ENCODE results near the gene IQSEC1. TPM values are rescaled to one million over a fixed set of nuclear protein-coding genes. Genes with fewer than 3 reads are reported as not detected.

The IQSEC1 gene
- total and polyA plus RNA-seq, 2 experiments from 2014 or later, result 21.2 to 24.7 TPM

DNA sequence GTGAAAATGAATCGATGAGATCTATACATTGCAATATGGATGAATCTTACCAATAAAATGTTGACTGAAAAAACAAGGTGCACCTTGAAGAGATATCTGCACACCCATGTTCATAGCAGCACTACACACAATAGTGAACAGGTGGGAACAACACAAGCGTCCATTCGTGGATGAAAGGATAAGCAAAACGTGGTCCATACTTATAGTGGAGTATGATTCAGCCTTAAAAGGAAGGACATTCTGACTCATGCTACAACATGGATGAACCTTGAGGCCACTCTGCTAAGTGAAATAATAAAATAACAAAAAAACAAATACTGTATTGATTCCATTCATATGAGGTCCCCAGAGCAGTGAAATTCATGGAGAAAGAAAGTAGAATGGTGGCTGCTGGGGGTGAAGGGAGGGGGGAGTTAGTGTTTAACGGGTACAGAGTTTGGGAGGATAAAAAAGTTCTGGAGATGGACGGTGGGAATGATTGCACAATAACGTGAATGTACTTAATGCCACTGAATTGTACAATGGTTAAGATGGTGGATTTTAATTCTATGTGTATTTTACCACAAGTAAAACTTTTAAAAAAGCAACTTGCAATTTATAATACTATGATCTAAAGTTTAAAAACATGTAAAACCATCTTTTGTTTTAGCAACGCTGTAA lies 35.6 kb downstream of the IQSEC1 start:
- H3K4me1 ChIP-seq (ENCODE audit: insufficient read depth), result no peaks in the 10 kb centered on the region
- no peaks in the 10 kb centered on the region for H3K9me2 ChIP-seq (replicated peaks; ENCODE audit: insufficient read depth)
- H3K27ac ChIP-seq, result no peak overlapping the region
- no peaks in the 10 kb centered on the region for H3K9me3 ChIP-seq (ENCODE audit: low read depth)
- DNase-seq (ENCODE audit: low spot score), result no peak
- H3K4me3 ChIP-seq, result no peak overlapping the region
- H3K79me2 ChIP-seq, result no peaks in the 10 kb centered on the region
- no peak overlapping the region for H2AFZ ChIP-seq
- no peaks in the 10 kb centered on the region for H3K27me3 ChIP-seq
- no peaks in the 10 kb centered on the region for H3K36me3 ChIP-seq (replicated peaks; ENCODE audit: insufficient read depth, low read depth)
- no peaks in the 10 kb centered on the region for H4K20me1 ChIP-seq (ENCODE audit: insufficient read depth, poor library complexity, severe bottlenecking)
- 89% methylated on average over 8 of the region's 8 CpGs for WGBS (ENCODE audit: low lambda C conversion rate, missing lambda C conversion rate)
- H3K4me2 ChIP-seq, result no peak overlapping the region
- no peak for TF ChIP-seq EZH2phosphoT487 (IDR thresholded peaks at IDR 0.05; ENCODE audit: low read depth, severe bottlenecking, unreplicated experiment)
- TF ChIP-seq, protein P1, sequence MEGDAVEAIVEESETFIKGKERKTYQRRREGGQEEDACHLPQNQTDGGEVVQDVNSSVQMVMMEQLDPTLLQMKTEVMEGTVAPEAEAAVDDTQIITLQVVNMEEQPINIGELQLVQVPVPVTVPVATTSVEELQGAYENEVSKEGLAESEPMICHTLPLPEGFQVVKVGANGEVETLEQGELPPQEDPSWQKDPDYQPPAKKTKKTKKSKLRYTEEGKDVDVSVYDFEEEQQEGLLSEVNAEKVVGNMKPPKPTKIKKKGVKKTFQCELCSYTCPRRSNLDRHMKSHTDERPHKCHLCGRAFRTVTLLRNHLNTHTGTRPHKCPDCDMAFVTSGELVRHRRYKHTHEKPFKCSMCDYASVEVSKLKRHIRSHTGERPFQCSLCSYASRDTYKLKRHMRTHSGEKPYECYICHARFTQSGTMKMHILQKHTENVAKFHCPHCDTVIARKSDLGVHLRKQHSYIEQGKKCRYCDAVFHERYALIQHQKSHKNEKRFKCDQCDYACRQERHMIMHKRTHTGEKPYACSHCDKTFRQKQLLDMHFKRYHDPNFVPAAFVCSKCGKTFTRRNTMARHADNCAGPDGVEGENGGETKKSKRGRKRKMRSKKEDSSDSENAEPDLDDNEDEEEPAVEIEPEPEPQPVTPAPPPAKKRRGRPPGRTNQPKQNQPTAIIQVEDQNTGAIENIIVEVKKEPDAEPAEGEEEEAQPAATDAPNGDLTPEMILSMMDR (IDR thresholded peaks at IDR 0.05; ENCODE audit: poor library complexity), result no peak
- no peak for TF ChIP-seq EZH2 (IDR thresholded peaks at IDR 0.05; ENCODE audit: borderline replicate concordance)

DNA sequence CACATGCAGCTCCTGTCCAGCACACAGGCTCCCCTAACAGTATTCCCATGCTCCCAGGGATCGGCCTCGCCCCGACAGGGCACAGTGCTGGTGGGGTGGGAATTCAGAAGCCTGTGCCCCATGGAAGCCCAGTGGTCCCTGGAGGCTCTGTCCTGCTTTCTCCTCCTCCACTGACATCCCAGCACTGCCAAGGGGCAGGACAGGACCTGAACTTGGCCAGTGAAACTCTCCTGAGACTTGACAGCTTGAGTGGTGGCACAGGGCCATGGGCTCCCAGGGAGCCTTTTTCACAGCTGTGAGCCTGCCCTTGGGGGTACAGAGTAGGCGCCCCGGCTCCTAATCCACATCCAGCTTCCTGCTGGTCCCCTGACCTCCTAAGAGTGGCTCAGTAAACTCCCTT lies 38.4 kb downstream of the IQSEC1 start:
- H2AFZ ChIP-seq, result no peak overlapping the region
- no peaks in the 10 kb centered on the region for H3K9me2 ChIP-seq (replicated peaks; ENCODE audit: insufficient read depth)
- DNase-seq (ENCODE audit: low spot score), result no peak
- no peaks in the 10 kb centered on the region for H3K27me3 ChIP-seq
- no peak overlapping the region for H3K27ac ChIP-seq
- H3K9me3 ChIP-seq (ENCODE audit: low read depth), result no peaks in the 10 kb centered on the region
- no peaks in the 10 kb centered on the region for H3K79me2 ChIP-seq
- H3K4me1 ChIP-seq (ENCODE audit: insufficient read depth), result no peaks in the 10 kb centered on the region
- H3K4me3 ChIP-seq, result no peak overlapping the region
- H3K4me2 ChIP-seq, result no peak overlapping the region
- H3K36me3 ChIP-seq (replicated peaks; ENCODE audit: insufficient read depth, low read depth), result no peaks in the 10 kb centered on the region
- H4K20me1 ChIP-seq (ENCODE audit: insufficient read depth, poor library complexity, severe bottlenecking), result no peaks in the 10 kb centered on the region
- 90% methylated on average over 5 of the region's 5 CpGs for WGBS (ENCODE audit: low lambda C conversion rate, missing lambda C conversion rate)
- TF ChIP-seq, protein P1 (IDR thresholded peaks at IDR 0.05; ENCODE audit: poor library complexity), result no peak
- no peak for TF ChIP-seq EZH2 (IDR thresholded peaks at IDR 0.05; ENCODE audit: borderline replicate concordance)
- TF ChIP-seq EZH2phosphoT487 (IDR thresholded peaks at IDR 0.05; ENCODE audit: low read depth, severe bottlenecking, unreplicated experiment), result no peak

DNA sequence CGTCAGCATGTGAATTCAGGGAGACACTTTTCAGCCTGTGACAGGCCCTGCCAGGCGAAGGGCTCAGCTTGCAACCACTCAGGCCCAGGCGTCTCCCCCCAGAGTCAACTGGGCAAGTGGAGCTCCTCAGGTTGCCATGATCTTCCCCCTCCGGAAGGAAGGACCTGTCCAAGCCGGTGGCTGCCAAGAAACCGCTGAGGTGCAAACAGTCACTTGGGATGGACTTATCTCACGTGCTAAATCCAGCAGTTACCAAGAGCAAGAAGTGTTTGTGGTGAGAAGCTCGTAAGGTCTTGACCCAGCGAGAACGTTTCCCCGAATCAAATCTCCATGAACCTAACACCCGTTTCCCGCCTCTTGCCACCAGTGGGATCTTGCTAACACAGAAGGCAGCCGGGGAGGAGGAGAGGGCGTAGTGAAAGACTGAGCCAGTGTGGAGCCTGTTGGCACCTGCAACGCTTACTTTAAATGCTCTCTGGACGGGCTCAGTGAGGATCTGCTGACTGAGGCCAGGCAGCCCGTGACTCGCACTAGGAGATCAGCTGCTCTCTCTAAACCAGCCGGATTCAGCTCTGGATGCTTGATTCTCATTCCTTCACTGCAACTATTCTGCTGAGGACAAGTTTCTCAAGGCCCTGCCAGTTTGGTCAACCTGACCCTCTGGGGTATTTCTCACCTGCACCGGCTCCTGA lies 39.0 kb downstream of the IQSEC1 start:
- Histone ChIP-seq H3K9me2 (replicated peaks; ENCODE audit: insufficient read depth) (no peaks in the 10 kb centered on the region), H3K4me3 (no peak overlapping the region), H3K4me1 (ENCODE audit: insufficient read depth) (no peaks in the 10 kb centered on the region), H3K27me3 (no peaks in the 10 kb centered on the region), H3K9me3 (ENCODE audit: low read depth) (no peaks in the 10 kb centered on the region), H3K4me2 (no peak overlapping the region), H3K27ac (no peak overlapping the region), H3K79me2 (no peaks in the 10 kb centered on the region), H4K20me1 (ENCODE audit: insufficient read depth, poor library complexity, severe bottlenecking) (no peaks in the 10 kb centered on the region), H3K36me3 (replicated peaks; ENCODE audit: insufficient read depth, low read depth) (no peaks in the 10 kb centered on the region), H2AFZ (no peak overlapping the region)
- no peak for DNase-seq (ENCODE audit: low spot score)
- 91% methylated on average over 21 of the region's 21 CpGs for WGBS (ENCODE audit: low lambda C conversion rate, missing lambda C conversion rate)
- no peak for TF ChIP-seq EZH2phosphoT487 (IDR thresholded peaks at IDR 0.05; ENCODE audit: low read depth, severe bottlenecking, unreplicated experiment)
- TF ChIP-seq EZH2 (IDR thresholded peaks at IDR 0.05; ENCODE audit: borderline replicate concordance), result no peak
- TF ChIP-seq, protein P1 (IDR thresholded peaks at IDR 0.05; ENCODE audit: poor library complexity), result no peak

Data from hepatocyte (in vitro differentiated cells).